IMR-90 (cell line): ENCODE measurements around the gene BUB1B. TPM values are rescaled to one million over a fixed set of nuclear protein-coding genes. Genes with fewer than 3 reads are reported as not detected.

ENCODE experiments used
- ATAC-seq: fragments of 200-7000 bp; cut with Tn5 transposase; 2 replicates; pipeline ENCODE4 v1.9.1; 2020; ENCODE audit warnings: low read depth, mild to moderate bottlenecking, moderate library complexity
- BruUV-seq: library from RNA; stranded (reverse); fragments of 400-500 nt; replicated peaks from 2 replicates; lab custom pipeline; 2021; lab: Mats Ljungman, UMichigan
- CTCF ChIA-PET: fragments of 300-600 bp; formaldehyde crosslinking; extraction: SDS; loops from one replicate; lab custom pipeline; 2021; ENCODE audit warnings: antibody characterized with exemption; lab: Yijun Ruan, JAX
- POLR2A ChIA-PET: fragments of 300-600 bp; sonication (Branson Sonifier 250); formaldehyde crosslinking; loops from one replicate; lab custom pipeline; 2022; ENCODE audit warnings: antibody characterized with exemption; ENCODE audit not compliant: unreplicated experiment; lab: Charles Lee
- DNase-seq: peaks from one replicate; pipeline ENCODE4 v3.0.0; 2013
- H2AFZ ChIP-seq: replicated peaks from 2 replicates; pipeline ENCODE3; 2013; ENCODE audit warnings: low read length, mild to moderate bottlenecking; ENCODE audit not compliant: poor library complexity
- H2AK5ac ChIP-seq: 2 replicates; pipeline ENCODE4 v1.6.1; 2013; ENCODE audit warnings: low read depth, low read length, inconsistent platforms
- H2AK9ac ChIP-seq: replicated peaks from 2 replicates; pipeline ENCODE3; 2013; ENCODE audit warnings: mild to moderate bottlenecking, low read depth, low read length, moderate library complexity; ENCODE audit not compliant: poor library complexity
- H2BK120ac ChIP-seq: 2 replicates; pipeline ENCODE4 v1.6.1; 2013; ENCODE audit warnings: low read depth, low read length, inconsistent platforms
- H2BK15ac ChIP-seq: 3 replicates; pipeline ENCODE4 v1.6.1; 2013; ENCODE audit warnings: low read depth, low read length, inconsistent platforms
- H2BK20ac ChIP-seq: 2 replicates; pipeline ENCODE4 v1.6.1; 2013; ENCODE audit warnings: low read depth, mild to moderate bottlenecking, inconsistent platforms, low read length, moderate library complexity
- H2BK5ac ChIP-seq: 2 replicates; pipeline ENCODE4 v1.6.1; 2013; ENCODE audit warnings: mild to moderate bottlenecking, low read depth, low read length, inconsistent platforms; ENCODE audit not compliant: poor library complexity, severe bottlenecking
- H3K14ac ChIP-seq: replicated peaks from 2 replicates; pipeline ENCODE4 v1.6.1; 2013; ENCODE audit warnings: low read depth, low read length, inconsistent platforms
- H3K18ac ChIP-seq: 2 replicates; pipeline ENCODE4 v1.6.1; 2013; ENCODE audit warnings: low read depth, low read length, control low read depth
- H3K23ac ChIP-seq: 2 replicates; pipeline ENCODE4 v1.6.1; 2013; ENCODE audit warnings: low read depth, low read length, inconsistent platforms
- H3K27ac ChIP-seq: 2 replicates; pipeline ENCODE4 v1.5.1; 2013; ENCODE audit warnings: mild to moderate bottlenecking, control low read depth, low read length; ENCODE audit not compliant: insufficient read depth
- H3K27me3 ChIP-seq: 2 replicates; pipeline ENCODE4 v1.6.1; 2013; ENCODE audit warnings: low read length; ENCODE audit not compliant: control insufficient read depth, insufficient read depth
- H3K36me3 ChIP-seq: 2 replicates; pipeline ENCODE4 v1.6.1; 2013; ENCODE audit warnings: low read length, mixed read lengths; ENCODE audit not compliant: control insufficient read depth, insufficient read depth
- H3K4ac ChIP-seq: 2 replicates; pipeline ENCODE4 v1.6.1; 2013; ENCODE audit warnings: low read depth, low read length, inconsistent platforms
- H3K4me1 ChIP-seq: 2 replicates; pipeline ENCODE4 v1.6.1; 2013; ENCODE audit warnings: low read length, mixed read lengths; ENCODE audit not compliant: control insufficient read depth, insufficient read depth
- H3K4me2 ChIP-seq: 2 replicates; pipeline ENCODE4 v1.6.1; 2013; ENCODE audit warnings: low read depth, mild to moderate bottlenecking, control low read depth, low read length, moderate library complexity
- H3K4me3 ChIP-seq: 2 replicates; pipeline ENCODE4 v1.5.1; 2013; ENCODE audit warnings: low read depth, mild to moderate bottlenecking, control low read depth, low read length, moderate library complexity; ENCODE audit not compliant: insufficient read depth
- H3K56ac ChIP-seq: 2 replicates; pipeline ENCODE4 v1.6.1; 2013; ENCODE audit warnings: low read length, inconsistent platforms; ENCODE audit not compliant: insufficient read depth; ENCODE audit errors: extremely low read depth
- H3K79me1 ChIP-seq, 2 experiments: 2 replicates each; pipeline ENCODE4 v1.6.1; 2013; ENCODE audit warnings: low read length in 2 of 2, inconsistent platforms in 1 of 2, low read depth in 1 of 2
- H3K9ac ChIP-seq: 2 replicates; pipeline ENCODE4 v1.6.1; 2013; ENCODE audit warnings: low read depth, low read length, control low read depth
- H3K9me1 ChIP-seq: 2 replicates; pipeline ENCODE4 v1.6.1; 2013; ENCODE audit warnings: low read length, inconsistent platforms; ENCODE audit not compliant: insufficient read depth
- H3K9me3 ChIP-seq: 2 replicates; pipeline ENCODE4 v1.6.1; 2013; ENCODE audit warnings: low read length; ENCODE audit not compliant: control insufficient read depth, insufficient read depth
- H4K20me1 ChIP-seq: 2 replicates; pipeline ENCODE4 v1.6.1; 2013; ENCODE audit warnings: low read length, inconsistent platforms; ENCODE audit not compliant: insufficient read depth
- H4K5ac ChIP-seq: 2 replicates; pipeline ENCODE4 v1.6.1; 2013; ENCODE audit warnings: mild to moderate bottlenecking, low read depth, low read length, control low read depth
- H4K8ac ChIP-seq, 2 experiments: 2 replicates each; pipeline ENCODE4 v1.6.1; 2013; ENCODE audit warnings: low read depth in 2 of 2, low read length in 2 of 2, control low read depth in 1 of 2, inconsistent platforms in 1 of 2
- H4K91ac ChIP-seq: 2 replicates; pipeline ENCODE4 v1.6.1; 2013; ENCODE audit warnings: low read depth, low read length, inconsistent platforms; ENCODE audit not compliant: insufficient read depth
- BHLHE40 ChIP-seq: fragments of 150-350 bp; IDR thresholded peaks from 2 replicates; pipeline ENCODE4 v1.6.1; 2016; ENCODE audit warnings: mild to moderate bottlenecking, low read depth, low read length
- CHD1 ChIP-seq: IDR thresholded peaks from 2 replicates; pipeline ENCODE4 v1.6.1; 2012; ENCODE audit warnings: low read depth, low read length, improper control_type of control experiment
- MXI1 ChIP-seq: IDR thresholded peaks from 2 replicates; pipeline ENCODE4 v1.6.1; 2012; ENCODE audit warnings: low read depth, mild to moderate bottlenecking, low read length, moderate library complexity, borderline replicate concordance
- RAD21 ChIP-seq: IDR thresholded peaks from 2 replicates; pipeline ENCODE4 v1.6.1; 2012; ENCODE audit warnings: low read length, improper control_type of control experiment
- RCOR1 ChIP-seq: IDR thresholded peaks from 2 replicates; pipeline ENCODE4 v1.6.1; 2012; ENCODE audit warnings: mild to moderate bottlenecking, low read length, improper control_type of control experiment; ENCODE audit not compliant: insufficient replicate concordance
- RFX5 ChIP-seq: IDR thresholded peaks from 2 replicates; pipeline ENCODE4 v1.8.0; 2012; ENCODE audit warnings: low read depth, mild to moderate bottlenecking, low read length, moderate library complexity
- SMC3 ChIP-seq: fragments of 150-350 bp; IDR thresholded peaks from 2 replicates; pipeline ENCODE4 v1.6.1; 2016; ENCODE audit warnings: low read depth, mild to moderate bottlenecking, antibody characterized with exemption, low read length, moderate library complexity
- WGBS, 2 experiments: methylation state at CpG; one replicate each; pipeline versions ENCODE4 v1.1.5 to v1.1.7; 2013; ENCODE audit warnings: missing lambda C conversion rate in 2 of 2; ENCODE audit not compliant: insufficient read length in 1 of 2; ENCODE audit errors: extremely low coverage in 2 of 2; 5-methylcytosine and 5-hydroxymethylcytosine counted together
- dilution Hi-C: fragments of 300-500 bp; cut with HindIII; formaldehyde crosslinking; loops from one replicate; pipeline ENCODE4 v1.14.3; 2018; ENCODE audit warnings: low sequenced_read_pairs; ENCODE audit not compliant: unreplicated experiment
- in situ Hi-C: fragments of 300-500 bp; cut with MboI; formaldehyde crosslinking; loops from 3 replicates; pipeline ENCODE4 v1.14.3; 2019; ENCODE audit warnings: low sequenced_read_pairs, inconsistent platforms, mixed read lengths
- intact Hi-C: fragments of 100-400 bp; cut with micrococcal nuclease; formaldehyde crosslinking; loops from 2 replicates; pipeline ENCODE4 v1.10.0; 2022
- polyA plus RNA-seq, 3 experiments: library from polyadenylated mRNA; depleted of rRNA; stranded (reverse); fragments of >200 nt; gene quantifications; 2 replicates each; pipeline ENCODE4 v1.2.3, GENCODE V29; 2012; ENCODE audit warnings: low replicate concordance in 1 of 3
- total RNA-seq: library from RNA; depleted of rRNA; stranded (reverse); fragments of >200 nt; gene quantifications from 2 replicates; pipeline ENCODE4 v1.2.3, GENCODE V29; 2012
- TF ChIP-seq, protein P1 (sequence below): fragments of 150-350 bp; IDR thresholded peaks from 2 replicates; pipeline ENCODE4 v1.6.1; 2016; ENCODE audit warnings: low read depth, mild to moderate bottlenecking, low read length, moderate library complexity, borderline replicate concordance
- TF ChIP-seq, protein P2 (sequence below): fragments of 150-350 bp; IDR thresholded peaks from 2 replicates; pipeline ENCODE4 v1.6.1; 2017; ENCODE audit warnings: mild to moderate bottlenecking, antibody characterized with exemption, low read length, low read depth
- TF ChIP-seq, protein P3 (sequence below): conservative IDR thresholded peaks from 2 replicates; pipeline ENCODE4 v1.5.1; 2012; ENCODE audit warnings: mild to moderate bottlenecking, low read depth, low read length, improper control_type of control experiment

BUB1B gene
- total and polyA plus RNA-seq, 2 of the 4 experiments (the other 2 are of a cell fraction), result 15.6 to 24.7 TPM

DNA sequence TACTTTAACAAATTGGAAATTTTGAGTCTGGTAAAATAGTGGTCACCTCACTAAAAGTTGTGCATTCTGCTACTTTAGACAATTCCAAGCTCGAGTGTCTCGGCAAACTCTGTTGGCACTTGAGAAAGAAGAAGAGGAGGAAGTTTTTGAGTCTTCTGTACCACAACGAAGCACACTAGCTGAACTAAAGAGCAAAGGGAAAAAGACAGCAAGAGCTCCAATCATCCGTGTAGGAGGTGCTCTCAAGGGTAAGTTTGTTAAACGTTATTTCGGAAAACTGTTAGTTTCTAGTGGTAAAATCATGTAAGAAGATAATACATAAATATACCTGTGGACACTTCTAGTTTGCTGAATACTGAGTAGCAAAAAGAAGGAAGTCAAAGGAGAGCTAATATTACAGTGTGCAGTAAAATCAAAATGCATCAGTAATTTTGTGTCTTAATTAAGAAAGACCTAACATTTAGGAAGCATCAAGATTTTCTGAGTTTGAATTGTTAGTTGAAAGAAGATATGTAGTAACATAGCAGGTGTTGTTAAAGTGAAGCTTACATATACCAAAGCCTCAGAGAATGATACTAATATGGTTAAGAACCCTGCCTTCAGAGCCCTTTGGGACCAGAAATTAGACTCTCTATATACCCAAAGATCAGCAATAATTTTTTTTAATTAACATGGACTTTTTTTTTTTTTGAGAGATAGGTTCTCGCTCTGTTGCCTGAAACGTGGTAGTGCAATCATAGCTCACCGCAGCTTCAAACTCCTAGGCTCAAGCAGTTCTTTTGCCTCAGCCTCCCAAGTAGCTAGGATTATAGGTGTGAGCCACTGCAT, 23.0 kb downstream of the BUB1B start:
- Histone ChIP-seq H3K27ac (no peak overlapping the region), H3K4me1 (no peaks in the 10 kb centered on the region), H3K4me2 (no peak overlapping the region), H3K14ac (no peak overlapping the region), H3K79me1 (peaks cover 9 to 25% of the 10 kb centered on the region in 2 experiments), H2AK5ac (no peak overlapping the region), H4K91ac (no peak overlapping the region), H3K18ac (no peak overlapping the region), H2AK9ac (no peak overlapping the region), H3K9ac (no peak overlapping the region), H2BK120ac (no peak overlapping the region), H3K27me3 (no peaks in the 10 kb centered on the region), H3K36me3 (0 out of 2 replicates have a peak, but pooled peaks cover 1% of the 10 kb centered on the region), H2BK5ac (no peak overlapping the region), H3K23ac (no peak overlapping the region), H3K4ac (no peak overlapping the region), H2BK15ac (no peak overlapping the region), H3K9me1 (no peaks in the 10 kb centered on the region), H3K9me3 (no peaks in the 10 kb centered on the region), H4K5ac (no peak overlapping the region), H4K8ac (no peak overlapping the region), H3K56ac (no peak overlapping the region), H2AFZ (no peak overlapping the region), H2BK20ac (no peak overlapping the region), H3K4me3 (no peak overlapping the region), H4K20me1 (no peaks in the 10 kb centered on the region)
- TF ChIP-seq RFX5 (no peak), SMC3 (no peak), BHLHE40 (no peak), CHD1 (no peak), RCOR1 (no peak), MXI1 (no peak), RAD21 (no peak)
- TF ChIP-seq, protein P1, sequence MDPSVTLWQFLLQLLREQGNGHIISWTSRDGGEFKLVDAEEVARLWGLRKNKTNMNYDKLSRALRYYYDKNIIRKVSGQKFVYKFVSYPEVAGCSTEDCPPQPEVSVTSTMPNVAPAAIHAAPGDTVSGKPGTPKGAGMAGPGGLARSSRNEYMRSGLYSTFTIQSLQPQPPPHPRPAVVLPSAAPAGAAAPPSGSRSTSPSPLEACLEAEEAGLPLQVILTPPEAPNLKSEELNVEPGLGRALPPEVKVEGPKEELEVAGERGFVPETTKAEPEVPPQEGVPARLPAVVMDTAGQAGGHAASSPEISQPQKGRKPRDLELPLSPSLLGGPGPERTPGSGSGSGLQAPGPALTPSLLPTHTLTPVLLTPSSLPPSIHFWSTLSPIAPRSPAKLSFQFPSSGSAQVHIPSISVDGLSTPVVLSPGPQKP, result no peak
- TF ChIP-seq, protein P2, sequence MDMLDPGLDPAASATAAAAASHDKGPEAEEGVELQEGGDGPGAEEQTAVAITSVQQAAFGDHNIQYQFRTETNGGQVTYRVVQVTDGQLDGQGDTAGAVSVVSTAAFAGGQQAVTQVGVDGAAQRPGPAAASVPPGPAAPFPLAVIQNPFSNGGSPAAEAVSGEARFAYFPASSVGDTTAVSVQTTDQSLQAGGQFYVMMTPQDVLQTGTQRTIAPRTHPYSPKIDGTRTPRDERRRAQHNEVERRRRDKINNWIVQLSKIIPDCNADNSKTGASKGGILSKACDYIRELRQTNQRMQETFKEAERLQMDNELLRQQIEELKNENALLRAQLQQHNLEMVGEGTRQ, result no peak
- TF ChIP-seq, protein P3, sequence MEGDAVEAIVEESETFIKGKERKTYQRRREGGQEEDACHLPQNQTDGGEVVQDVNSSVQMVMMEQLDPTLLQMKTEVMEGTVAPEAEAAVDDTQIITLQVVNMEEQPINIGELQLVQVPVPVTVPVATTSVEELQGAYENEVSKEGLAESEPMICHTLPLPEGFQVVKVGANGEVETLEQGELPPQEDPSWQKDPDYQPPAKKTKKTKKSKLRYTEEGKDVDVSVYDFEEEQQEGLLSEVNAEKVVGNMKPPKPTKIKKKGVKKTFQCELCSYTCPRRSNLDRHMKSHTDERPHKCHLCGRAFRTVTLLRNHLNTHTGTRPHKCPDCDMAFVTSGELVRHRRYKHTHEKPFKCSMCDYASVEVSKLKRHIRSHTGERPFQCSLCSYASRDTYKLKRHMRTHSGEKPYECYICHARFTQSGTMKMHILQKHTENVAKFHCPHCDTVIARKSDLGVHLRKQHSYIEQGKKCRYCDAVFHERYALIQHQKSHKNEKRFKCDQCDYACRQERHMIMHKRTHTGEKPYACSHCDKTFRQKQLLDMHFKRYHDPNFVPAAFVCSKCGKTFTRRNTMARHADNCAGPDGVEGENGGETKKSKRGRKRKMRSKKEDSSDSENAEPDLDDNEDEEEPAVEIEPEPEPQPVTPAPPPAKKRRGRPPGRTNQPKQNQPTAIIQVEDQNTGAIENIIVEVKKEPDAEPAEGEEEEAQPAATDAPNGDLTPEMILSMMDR, result no peak
- ChIA-PET POLR2A (no interaction called here), CTCF (interaction anchor here (0.7 to 1.5 kb wide), 2 partner anchors 27 to 80 kb away, joined by 3 read pairs; no protein-coding TSS in a partner anchor)
- dilution Hi-C loops (no loop called here), intact Hi-C loops (loop anchor here (10.0 kb wide), 1 partner anchor 1181 kb away; no protein-coding TSS in a partner anchor), in situ Hi-C loops (no loop called here)
- no TSS peak for BruUV-seq
- no CpG with 5 or more reads among the region's 9 CpGs for WGBS, 2 experiments
- DNase-seq (no peak), ATAC-seq (no peak)
